HG03575 (cell line): ENCODE data around the gene SMIM15.
A peak's percentile ranks its signal among the peaks of the same experiment; 100 is the strongest.
"Not testable (repeated sequence)": the region's sequence is repeated elsewhere in the genome, so short reads cannot be mapped to it uniquely, and the experiment has no call there.

ENCODE experiments used
- ATAC-seq: cut with Tn5 transposase; IDR thresholded peaks from one replicate; pipeline ENCODE4 v1.9.1; 2021; ENCODE audit not compliant: unreplicated experiment, insufficient number of reproducible peaks, low FRiP score; ENCODE audit errors: extremely low read depth

Gene SMIM15, protein sequence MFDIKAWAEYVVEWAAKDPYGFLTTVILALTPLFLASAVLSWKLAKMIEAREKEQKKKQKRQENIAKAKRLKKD

GRCh38 chr5:61162010-61162831 lies at the start of gene SMIM15:
SMIM15 (minus strand) TSS chr5:61162468; CDS start chr5:61160171, 2,297 bp downstream.
- ATAC-seq: peak; percentile 76

GRCh38 chr5:61207884-61208283 lies 45.6 kb upstream of the SMIM15 start:
- no peak for ATAC-seq

DNA sequence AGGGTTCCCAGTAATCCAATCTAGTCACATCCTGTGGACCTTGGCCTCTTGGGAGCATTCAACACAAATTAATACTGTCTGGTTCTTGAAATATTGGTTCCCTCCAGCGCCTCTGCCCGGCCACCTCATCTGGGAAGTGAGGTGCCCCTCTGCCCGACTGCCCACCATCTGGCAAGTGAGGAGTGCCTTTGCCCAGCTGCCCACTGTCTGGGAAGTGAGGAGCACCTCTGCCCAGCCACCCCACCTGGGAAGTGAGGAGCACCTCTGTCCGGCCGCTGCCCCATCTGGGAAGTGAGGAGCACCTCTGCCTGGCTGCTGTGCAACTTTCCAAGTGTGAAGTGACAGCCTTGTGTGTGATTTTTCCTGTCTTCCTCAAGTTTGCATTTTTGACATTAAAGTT lies 42.7 kb upstream of the SMIM15 start:
- ATAC-seq: no peak

DNA sequence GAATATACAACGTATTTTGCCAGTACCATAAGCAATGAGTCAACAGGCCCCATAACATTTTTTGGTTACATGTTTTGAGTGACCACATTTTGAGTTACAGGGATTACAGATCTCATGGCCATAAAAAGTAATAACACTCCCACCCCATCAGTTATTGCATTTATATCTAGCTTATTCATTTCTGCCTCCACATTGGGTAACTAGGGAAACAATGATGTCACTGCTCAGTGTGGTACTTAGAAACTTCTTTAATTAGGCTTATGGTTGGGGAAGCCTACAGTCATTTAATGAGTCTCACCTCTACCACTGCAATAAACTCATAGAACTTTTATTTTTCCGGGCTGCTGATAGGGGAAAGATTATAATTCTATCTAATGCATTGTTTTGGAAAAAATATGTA lies 39.9 kb upstream of the SMIM15 start:
- ATAC-seq: no peak

DNA sequence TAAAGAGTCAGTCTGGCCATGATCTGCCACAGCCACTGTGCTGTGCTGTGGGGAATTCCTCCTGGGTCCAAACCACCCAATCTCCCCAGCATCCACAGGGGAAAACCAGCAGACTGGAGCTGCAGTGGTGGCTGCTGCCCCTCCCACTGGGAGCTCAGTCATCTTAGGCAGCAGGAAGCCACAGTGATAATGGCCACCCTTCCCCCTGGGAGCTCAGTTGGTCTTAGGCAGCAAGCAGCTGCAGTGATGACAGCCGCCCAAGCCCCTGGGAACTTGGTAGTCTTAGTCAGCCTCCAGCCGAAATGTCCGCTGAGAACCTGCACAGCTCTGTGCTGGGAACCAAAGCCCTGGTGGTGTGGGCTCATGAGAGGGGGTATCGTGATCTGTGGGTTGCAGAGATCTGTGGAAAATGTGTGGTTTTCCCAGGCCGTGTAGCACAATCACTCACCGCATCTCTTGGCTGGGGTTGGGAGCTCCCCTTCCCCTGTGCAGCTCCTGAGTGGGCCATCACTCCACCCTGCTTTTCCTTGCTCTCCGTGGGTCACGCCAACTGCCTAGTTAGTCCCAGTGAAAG lies 38.4 kb upstream of the SMIM15 start:
- ATAC-seq: no peak

GRCh38 chr5:61198606-61199005 lies 36.3 kb upstream of the SMIM15 start:
- ATAC-seq: no peak

DNA sequence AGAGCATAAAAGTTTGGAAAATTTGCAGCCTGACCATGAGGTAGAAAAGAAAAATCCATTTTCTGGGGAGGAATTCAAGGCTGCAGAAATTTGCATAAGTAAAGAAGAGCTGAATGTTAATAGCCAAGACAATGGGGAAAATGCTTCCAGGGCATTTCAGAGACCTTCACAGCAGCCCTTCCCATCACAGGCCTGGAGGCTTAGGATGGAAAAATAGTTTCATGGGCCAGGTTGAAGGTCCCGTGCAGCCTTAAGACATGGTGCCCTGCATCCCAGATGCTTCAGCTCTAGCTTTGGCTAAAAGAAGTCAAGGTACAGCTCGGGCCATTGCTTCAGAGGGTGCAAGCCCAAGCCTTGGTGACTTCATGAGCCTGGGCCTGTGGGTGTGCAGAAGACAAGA lies 25.6 kb upstream of the SMIM15 start:
- not testable (repeated sequence) for ATAC-seq

GRCh38 chr5:61187352-61187751 lies 25.1 kb upstream of the SMIM15 start:
- not testable (repeated sequence) for ATAC-seq

DNA sequence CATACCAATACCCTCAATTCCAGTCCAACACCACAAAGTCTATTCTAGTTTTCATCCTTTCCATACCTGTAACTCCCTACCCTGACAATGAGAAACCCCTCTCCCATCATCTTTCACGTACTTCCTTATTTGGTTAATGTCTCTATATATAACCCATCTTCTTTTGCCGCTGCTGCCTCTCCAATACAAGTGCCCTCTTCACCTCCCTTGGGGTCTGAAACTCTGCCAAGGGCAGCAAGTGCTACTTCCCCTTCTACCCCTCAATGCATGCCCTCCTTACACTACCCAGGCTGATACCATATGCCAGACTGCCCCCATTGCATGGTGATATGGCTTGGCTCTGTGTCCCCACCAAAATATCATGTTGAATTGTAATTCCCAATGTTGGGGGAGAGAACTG lies 24.4 kb upstream of the SMIM15 start:
- ATAC-seq: no peak

DNA sequence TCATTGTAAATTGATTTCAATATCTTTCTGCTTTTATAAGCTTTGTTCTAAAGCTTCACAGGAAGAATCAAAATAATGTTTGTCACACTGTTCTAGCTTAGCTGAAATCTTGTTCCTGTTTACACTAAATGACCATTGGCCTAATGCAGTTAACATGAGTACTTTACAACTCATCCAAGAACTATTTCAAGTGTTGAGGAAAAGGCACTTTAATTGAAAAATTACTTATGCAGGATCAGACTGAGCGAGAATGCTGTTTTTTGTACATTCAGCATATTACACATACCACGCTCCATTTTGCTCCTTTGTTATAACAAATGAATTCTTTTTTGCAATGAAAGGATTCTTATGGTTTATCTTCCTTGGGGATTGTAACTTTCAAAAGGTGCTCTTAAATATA lies 22.4 kb upstream of the SMIM15 start:
- ATAC-seq: no peak

DNA sequence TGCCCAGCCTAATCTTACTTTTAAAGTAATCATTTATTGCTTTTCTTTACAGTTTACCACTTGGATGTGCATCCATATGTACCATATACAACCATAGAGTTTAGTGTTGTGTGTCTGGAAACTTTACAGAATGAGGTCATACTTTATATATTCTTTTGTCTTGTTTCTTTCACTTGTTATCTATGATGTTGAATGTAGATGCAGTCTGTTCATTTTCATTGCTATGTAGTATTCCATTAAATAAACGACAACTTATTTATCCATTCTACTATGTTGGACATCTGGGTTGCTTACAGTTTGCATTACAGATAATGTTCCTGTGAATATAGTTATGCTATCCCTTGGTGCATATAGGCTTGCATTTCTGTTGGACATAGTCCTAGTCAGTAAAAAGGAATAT lies 21.3 kb upstream of the SMIM15 start:
- ATAC-seq: no peak

DNA sequence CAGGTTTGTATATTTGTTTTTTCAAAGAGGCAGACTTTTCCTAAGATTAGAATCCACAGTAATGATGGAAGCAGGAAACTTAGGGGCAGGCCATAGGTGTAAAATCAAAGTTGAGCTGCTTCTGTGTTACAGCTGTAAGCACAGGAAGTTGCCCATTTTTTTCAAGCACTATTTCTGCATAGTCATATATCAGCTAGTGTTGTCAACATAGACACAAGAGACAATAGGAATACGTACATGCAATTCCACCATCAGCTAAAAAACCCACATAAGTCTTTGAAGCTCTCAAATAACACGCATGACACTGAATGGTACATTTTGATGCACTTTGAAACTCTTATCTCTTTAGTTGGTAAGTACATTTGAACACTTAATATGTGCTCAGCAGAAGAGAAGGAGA lies 20.2 kb upstream of the SMIM15 start:
- no peak for ATAC-seq

DNA sequence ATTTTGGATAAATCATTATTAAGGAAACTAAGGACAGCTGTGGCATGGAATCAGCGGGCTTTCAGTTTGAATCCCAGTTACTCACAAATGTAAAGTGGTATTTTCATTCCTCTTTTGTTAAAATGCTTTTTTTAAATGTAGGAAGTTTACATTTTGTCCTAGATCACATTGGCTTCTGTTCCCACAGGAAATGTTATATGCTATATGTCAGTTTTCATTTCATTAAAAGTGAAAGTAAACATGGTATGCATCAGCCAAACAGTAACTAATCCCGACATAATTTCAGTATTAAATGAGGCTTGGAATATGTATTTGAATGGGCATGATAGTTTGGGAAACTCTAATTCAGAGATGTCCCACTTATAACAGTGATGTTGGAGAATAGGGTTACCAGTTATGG lies 18.6 kb upstream of the SMIM15 start:
- no peak for ATAC-seq

GRCh38 chr5:61178702-61179101 lies 16.4 kb upstream of the SMIM15 start:
- ATAC-seq: no peak

DNA sequence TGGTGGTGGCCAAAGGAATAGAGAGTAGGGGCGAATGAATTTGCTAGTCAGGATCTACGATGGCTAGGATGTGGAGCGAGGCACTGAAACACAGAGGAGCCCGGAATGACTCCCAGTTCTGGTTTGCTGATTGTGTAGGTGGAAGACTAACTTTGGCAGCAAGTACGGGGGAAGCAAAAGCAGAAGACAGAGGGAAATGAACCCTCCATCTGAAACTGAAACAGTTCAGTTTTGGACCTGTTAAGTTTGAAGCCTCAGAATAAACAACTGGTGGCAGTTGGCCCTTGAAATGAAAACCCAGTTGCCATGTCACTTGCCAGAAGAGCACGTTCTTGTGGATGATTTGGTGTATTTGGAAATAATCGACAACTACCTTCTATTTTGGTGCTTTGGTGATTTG lies 15.4 kb upstream of the SMIM15 start:
- no peak for ATAC-seq

DNA sequence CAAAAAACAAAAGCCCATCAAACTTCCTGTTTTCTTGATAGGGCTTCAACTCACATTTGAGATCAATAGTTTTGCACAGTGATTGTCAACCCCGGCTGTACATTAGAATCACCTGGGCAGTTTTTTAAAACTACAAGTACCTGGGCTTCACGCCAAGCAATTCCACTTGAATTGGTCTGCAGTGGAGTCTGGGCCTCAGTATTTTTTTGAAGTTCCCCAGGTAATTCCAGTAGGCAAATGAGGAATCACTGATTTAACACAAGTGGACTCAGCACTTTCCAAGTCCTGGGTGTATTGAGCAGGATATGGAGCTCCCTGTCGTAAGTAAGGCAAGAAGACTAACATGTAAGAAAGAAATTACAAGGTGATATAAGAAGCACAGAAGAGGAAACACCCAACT lies 14.8 kb upstream of the SMIM15 start:
- ATAC-seq: no peak

DNA sequence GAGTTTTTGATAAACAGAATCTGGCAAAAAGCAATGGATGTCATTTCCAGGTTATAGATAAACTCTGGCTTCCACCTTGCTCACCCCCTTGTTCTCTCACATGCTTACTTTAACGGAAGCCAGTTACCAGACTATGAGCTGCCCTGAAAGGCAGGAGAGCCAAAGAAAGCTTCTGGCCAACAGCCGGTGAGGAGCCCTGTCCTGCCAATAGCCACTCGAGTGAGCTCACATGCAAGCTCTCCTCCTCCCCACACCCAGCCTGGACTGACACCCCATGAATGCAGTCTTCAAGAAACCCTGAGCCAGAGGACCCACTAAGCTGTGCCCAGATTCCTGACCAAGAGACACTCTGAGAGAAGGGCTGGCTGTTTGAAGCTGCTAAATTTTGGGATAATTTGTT lies 14.4 kb upstream of the SMIM15 start:
- no peak for ATAC-seq

DNA sequence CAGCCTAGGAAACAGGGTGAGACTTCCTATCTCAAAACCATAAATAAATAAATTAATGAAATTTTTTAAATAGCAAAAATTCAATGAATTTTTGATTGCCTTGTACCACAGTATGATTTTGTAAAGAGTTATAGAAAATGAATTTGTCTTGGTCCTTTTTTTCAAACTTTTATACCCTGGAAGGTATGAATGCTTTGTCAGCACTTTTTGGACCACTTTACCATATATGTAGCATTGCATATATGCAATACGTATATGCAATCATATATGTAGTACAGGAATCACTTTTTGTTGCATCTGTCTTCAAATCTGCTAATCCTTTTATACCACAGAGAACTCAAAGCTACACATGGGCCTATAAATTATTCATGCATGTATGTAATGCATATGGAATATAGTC lies 9.2 kb upstream of the SMIM15 start:
- no peak for ATAC-seq

GRCh38 chr5:61168951-61169350 lies 6.7 kb upstream of the SMIM15 start:
- no peak for ATAC-seq

DNA sequence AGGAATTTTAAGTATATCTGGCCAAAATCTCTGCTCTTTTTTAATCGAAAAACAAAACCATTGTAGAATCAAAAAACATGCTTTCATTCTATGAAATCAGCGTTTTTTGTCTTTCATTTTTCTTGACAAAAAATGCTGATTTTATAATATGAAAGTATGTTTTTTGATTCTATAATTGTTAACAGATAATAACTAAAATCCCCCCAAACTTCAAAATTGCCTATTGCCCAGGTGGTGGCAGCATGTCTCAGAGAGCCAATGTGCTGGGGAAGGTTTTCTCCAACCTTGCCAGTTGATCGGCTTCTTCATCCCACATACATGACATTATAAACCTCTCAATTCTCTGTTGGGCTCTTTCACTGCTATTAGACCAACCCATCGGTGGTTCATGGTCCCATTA lies 5.1 kb upstream of the SMIM15 start:
- no peak for ATAC-seq

GRCh38 chr5:61163905-61164304 lies 1.6 kb upstream of the SMIM15 start:
- no peak for ATAC-seq
